Mucosa of rectum (tissue), 2 donors: ENCODE results near the gene LONRF2.

ENCODE experiments used
- H3K27ac ChIP-seq, 2 donors: one replicate each; pipeline ENCODE4 v1.7.0; 2013; ENCODE audit warnings: inconsistent platforms in 2 of 2, low read depth in 2 of 2, low read length in 2 of 2
- H3K27me3 ChIP-seq, 2 donors: one replicate each; pipeline ENCODE4 v1.7.0; 2013; ENCODE audit warnings: low read length in 2 of 2; ENCODE audit not compliant: control insufficient read depth in 2 of 2, insufficient read depth in 2 of 2
- H3K36me3 ChIP-seq, 2 donors: one replicate each; pipeline ENCODE4 v1.7.0; 2013; ENCODE audit warnings: low read length in 2 of 2; ENCODE audit not compliant: control insufficient read depth in 2 of 2, insufficient read depth in 2 of 2
- H3K4me1 ChIP-seq, 2 donors: one replicate each; pipeline ENCODE4 v1.7.0; 2013; ENCODE audit warnings: low read length in 2 of 2, mild to moderate bottlenecking in 1 of 2; ENCODE audit not compliant: control insufficient read depth in 2 of 2, insufficient read depth in 2 of 2
- H3K4me3 ChIP-seq, 2 donors: one replicate each; pipeline ENCODE4 v1.7.0; 2013; ENCODE audit warnings: low read length in 2 of 2
- H3K9ac ChIP-seq, 2 donors: one replicate each; pipeline ENCODE4 v1.7.0; 2013; ENCODE audit warnings: low read length in 2 of 2, low read depth in 1 of 2, mild to moderate bottlenecking in 1 of 2
- H3K9me3 ChIP-seq, 2 donors: one replicate each; pipeline ENCODE4 v1.7.0; 2013; ENCODE audit warnings: low read length in 2 of 2; ENCODE audit not compliant: control insufficient read depth in 2 of 2
- donor health status: healthy.
- donor health status: Normal muscosa, but diverticular disease.

LONRF2 gene

DNA sequence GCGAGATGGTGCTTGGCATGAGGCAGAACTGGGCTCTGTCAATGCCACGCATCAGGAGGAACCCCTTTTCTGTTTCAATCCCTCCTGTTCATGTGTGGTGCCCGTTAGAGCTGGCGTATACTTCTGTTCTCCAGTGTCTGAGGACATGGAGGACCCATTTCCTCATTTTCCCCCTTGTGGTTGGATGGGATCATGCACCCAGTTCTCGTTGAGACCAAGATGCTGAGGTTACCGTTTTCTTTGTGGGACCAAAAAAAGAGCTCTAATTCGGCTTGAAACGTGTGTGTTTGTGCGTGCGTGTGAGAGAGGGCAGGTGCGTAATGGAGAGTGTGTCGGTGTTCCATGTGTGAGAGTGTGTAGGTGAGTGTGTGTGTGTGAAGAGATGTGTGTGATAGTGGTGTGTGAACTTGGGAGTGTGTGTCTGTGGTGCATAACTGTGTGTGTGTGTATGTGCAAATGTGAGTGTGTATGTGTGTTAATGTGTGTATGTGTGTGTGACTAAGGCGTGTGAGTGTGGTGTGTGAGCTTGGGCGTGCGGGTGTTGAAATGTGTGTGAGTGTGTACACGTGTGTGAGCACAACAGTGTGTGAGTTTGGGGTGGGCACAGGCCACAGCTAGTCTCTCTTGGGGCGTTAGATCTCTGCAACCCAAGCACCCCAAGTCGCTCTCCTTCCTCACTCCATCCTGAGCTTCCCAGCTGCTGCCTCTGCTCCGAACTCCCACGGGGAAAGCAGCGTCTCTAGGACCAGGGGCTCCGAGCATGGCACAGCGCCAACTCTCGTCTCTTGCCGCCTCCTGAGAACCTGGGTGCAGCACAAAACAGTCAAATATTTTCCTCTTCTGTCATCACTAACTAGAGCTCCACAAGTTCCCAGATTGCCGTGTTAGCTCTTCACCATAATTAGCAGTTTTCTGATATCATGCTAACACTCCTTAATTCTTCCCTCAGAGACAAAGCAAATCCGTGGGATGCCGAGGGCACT lies 75.8 kb downstream of the LONRF2 start:
- Histone ChIP-seq H3K4me3 (no peak overlapping the region), H3K36me3 (no peaks in the 10 kb centered on the region), H3K27me3 (peaks cover 0 to 4% of the 10 kb centered on the region in 2 donors), H3K9me3 (no peaks in the 10 kb centered on the region), H3K4me1 (peaks cover 0 to 4% of the 10 kb centered on the region in 2 donors), H3K27ac (no peak overlapping the region), H3K9ac (no peak overlapping the region)

DNA sequence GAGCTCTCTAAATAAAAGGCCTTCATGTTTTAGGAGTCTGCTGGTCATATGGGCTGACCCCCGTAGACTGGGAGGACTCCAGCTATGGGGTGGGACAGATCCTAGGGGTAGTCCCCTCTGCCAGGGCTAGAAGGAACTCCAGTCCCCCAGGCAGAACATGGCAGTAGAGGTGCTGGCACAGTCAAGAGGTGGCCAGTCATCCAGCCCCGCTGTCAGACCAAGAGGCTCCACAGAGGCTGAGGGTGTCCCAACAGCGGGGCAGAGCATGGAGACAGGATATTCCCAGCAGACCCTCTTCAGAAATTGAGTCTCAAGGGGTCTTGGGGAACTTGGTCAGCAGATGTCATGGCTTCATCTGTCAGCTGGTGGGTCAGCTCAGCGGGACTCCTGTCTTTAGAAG lies 76.6 kb downstream of the LONRF2 start:
- no peak overlapping the region for H3K9ac ChIP-seq
- no peaks in the 10 kb centered on the region for H3K36me3 ChIP-seq
- no peaks in the 10 kb centered on the region for H3K9me3 ChIP-seq
- H3K27ac ChIP-seq, result no peak overlapping the region
- peaks cover 0 to 4% of the 10 kb centered on the region in 2 donors for H3K27me3 ChIP-seq
- H3K4me1 ChIP-seq, result peaks cover 0 to 4% of the 10 kb centered on the region in 2 donors
- no peak overlapping the region for H3K4me3 ChIP-seq

DNA sequence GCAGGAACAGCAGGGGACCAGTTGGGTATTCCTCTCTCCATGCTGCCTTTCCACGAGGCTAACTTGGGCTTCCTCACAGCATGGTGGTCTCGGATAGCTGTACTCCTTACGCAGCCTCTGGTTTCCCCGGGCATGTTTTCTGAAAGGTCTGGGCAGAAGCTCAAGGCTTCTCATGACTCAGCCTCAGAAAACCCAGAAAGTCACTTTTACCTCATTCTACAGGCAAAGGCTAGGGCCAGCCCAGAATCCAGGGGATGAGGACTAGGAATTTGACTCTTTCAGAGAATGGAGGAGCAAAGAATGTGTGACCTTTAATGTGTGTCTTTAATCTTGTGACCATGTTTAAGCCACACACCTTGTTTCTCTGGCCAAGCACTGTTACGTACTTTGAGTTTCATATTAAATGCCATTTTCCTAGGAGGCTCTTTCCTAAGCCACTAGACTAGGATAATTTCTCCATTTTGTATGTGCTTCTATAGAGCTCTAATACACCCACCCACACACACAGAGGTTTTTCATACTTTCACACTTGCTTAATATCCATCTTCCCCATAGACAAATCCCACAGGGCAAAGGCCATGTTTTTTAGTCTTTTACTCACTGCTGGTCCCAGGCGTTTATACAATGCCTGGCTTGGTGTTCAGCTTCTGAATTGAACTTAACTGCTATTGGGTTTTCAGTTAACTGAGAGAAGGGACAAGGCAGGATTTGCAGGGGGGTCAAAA lies 77.3 kb downstream of the LONRF2 start:
- Histone ChIP-seq H3K9me3 (no peaks in the 10 kb centered on the region), H3K4me1 (peaks cover 0 to 4% of the 10 kb centered on the region in 2 donors), H3K36me3 (no peaks in the 10 kb centered on the region), H3K4me3 (no peak overlapping the region), H3K9ac (no peak overlapping the region), H3K27me3 (peaks cover 0 to 4% of the 10 kb centered on the region in 2 donors), H3K27ac (no peak overlapping the region)

DNA sequence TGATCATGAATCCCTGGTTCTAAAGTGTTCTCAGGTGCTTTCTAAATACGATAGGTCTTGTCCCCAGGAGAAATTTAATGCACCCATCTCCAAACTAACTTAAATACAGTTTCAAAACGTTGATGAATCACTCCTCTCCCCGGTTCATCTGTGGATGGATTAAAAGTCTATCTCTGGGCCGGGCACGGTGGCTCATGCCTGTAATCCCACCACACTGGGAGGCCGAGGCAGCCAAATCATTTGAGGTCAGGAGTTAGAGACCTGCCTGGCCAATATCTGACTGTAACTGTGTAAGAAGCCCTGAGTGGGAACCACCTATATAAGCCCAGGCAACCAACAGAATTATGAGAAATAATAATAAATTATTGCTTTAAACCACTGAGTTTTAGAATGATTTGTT lies 78.7 kb downstream of the LONRF2 start:
- Histone ChIP-seq H3K4me3 (no peak overlapping the region), H3K27me3 (peaks cover 0 to 4% of the 10 kb centered on the region in 2 donors), H3K27ac (no peak overlapping the region), H3K9me3 (no peaks in the 10 kb centered on the region), H3K4me1 (peaks cover 0 to 4% of the 10 kb centered on the region in 2 donors), H3K9ac (no peak overlapping the region), H3K36me3 (no peaks in the 10 kb centered on the region)

DNA sequence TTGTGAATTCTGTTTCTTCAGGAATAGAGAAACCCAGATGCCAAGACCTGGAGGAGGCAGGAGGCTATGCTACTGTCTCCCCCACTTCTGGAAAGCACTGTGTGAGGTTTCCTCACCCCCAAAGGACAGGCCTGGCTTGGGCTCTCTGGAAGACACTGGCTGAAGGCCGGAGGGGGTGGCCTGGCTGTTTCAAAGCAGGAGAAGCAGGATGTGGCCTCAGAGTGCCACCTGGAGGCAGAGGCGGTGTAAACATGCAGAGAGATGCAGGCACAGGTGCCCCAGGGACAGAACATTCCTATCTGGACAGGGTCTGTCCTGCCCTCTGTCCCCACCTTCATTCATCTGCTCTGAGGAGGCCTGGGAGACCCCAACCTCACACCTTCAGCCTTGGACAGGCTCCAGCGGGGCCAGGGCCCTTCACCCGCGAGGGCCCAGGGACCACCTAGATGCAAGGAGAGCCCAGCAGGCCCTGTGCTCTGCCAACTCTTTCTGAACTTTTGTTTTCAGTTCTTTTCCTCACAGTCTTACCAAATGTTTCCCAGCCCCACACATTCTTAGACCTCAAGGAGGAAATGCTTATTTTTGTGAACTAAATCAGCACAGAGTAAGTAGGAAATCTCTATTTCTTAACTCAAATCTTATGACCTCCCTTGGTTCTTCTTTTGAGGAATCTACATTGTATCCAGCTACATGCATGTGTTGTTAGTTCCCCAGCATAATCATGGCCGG lies 79.2 kb downstream of the LONRF2 start:
- H3K4me1 ChIP-seq, result peaks cover 0 to 4% of the 10 kb centered on the region in 2 donors
- H3K27ac ChIP-seq, result no peak overlapping the region
- H3K4me3 ChIP-seq, result no peak overlapping the region
- H3K9ac ChIP-seq, result no peak overlapping the region
- H3K27me3 ChIP-seq, result peaks cover 0 to 4% of the 10 kb centered on the region in 2 donors
- no peaks in the 10 kb centered on the region for H3K36me3 ChIP-seq
- no peaks in the 10 kb centered on the region for H3K9me3 ChIP-seq

DNA sequence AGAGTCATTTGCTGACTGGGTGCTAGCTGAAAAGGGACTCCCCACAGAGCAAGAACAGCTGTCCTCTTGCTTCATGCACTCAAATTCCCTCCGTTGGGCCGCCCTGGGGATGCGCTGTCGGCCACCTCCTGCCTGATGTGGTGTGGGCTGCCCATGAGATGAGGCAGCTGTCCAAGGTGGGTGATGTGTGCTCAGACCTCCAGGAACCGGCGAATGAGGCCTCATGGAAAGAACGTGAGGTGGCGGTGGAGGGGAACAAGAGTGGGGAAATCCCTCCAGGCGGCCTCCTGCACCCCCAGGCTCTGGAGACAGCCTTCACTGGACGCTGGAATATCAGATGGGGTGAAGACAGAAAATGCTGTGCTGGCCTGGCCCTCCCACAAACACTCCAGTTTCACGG lies 79.8 kb downstream of the LONRF2 start:
- Histone ChIP-seq H3K27me3 (peaks cover 0 to 4% of the 10 kb centered on the region in 2 donors), H3K27ac (no peak overlapping the region), H3K4me3 (no peak overlapping the region), H3K36me3 (no peaks in the 10 kb centered on the region), H3K4me1 (peaks cover 0 to 4% of the 10 kb centered on the region in 2 donors), H3K9me3 (no peaks in the 10 kb centered on the region), H3K9ac (no peak overlapping the region)

DNA sequence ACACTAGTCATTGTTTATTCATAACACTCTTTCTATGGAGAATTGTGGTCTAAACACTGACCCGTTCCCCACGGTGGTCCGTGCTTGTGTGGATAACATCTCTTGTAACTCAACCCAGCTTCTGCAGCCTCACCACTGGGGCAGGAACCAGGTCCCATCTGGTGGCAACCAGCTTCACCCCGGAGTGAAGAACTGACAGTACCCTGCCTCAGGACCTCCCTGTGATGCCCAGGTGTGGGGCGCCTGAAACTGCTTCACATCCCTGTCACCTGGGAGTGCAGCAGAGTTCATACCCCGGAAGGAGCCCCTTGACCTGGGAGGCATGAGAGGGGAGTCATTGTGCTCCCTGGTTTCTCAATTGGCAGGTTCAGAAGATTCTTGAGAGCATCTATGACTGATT lies 81.1 kb downstream of the LONRF2 start:
- H3K9me3 ChIP-seq, result no peaks in the 10 kb centered on the region
- H3K27me3 ChIP-seq, result no peaks in the 10 kb centered on the region
- H3K4me1 ChIP-seq, result peaks cover 0 to 4% of the 10 kb centered on the region in 2 donors
- no peak overlapping the region for H3K9ac ChIP-seq
- no peaks in the 10 kb centered on the region for H3K36me3 ChIP-seq
- H3K27ac ChIP-seq, result no peak overlapping the region
- H3K4me3 ChIP-seq, result no peak overlapping the region

DNA sequence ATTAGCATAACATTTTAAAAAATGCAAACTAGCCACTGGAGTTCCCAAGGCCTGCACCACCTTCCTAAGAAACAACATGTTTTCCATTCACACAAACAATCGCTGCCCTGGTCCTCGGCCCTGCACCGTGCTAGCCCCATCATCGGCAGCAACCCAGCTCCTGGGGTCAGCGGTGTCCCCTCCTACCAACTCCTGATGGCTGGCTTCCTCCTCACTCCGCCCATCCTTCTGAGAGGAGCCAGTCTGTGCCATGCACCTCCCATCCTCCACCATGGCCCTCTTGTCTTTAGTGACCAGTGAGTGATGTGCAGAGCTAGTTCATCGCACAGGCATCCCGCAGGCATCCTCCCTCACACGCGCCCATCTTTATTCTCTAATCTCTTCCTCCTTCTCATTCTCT lies 81.9 kb downstream of the LONRF2 start:
- Histone ChIP-seq H3K27me3 (no peaks in the 10 kb centered on the region), H3K9me3 (no peaks in the 10 kb centered on the region), H3K27ac (no peak overlapping the region), H3K4me1 (peaks cover 0 to 4% of the 10 kb centered on the region in 2 donors), H3K4me3 (no peak overlapping the region), H3K9ac (no peak overlapping the region), H3K36me3 (no peaks in the 10 kb centered on the region)

DNA sequence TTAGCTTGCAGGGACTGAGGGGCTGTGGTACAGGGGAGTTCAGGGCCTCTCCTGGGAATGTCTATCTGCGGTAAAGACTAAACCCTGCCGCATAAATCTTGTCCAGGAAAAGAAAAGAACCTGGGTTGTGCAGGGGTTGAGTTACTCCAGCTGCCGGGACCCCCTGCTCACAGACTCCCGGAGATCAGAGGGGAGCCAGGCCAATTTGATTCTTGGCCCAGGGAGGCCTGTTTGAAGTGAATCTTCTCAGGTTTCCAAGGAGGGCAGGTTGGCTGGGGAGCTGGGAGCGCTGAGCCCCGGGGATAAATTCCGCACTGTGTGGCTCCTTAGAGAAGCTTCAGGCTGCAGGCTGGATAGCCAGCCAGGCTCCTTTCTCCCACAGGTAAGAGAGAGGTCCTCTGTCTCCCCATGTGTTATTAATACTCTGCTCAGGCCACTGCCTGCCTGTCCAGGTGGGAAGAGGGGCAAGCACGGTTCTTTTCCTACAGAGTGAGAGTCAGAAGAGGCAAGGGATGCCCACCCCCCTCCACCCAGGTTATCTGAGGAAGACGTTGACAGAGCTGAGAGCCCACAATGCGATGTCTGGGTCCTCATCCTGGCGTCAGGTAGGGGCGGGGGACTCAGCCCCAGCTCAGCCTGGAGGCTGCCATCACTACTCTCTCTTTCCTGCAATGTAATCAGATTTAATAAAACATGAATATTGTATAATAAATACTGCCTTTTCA lies 82.7 kb downstream of the LONRF2 start:
- peaks cover 0 to 4% of the 10 kb centered on the region in 2 donors for H3K4me1 ChIP-seq

More for the DNA sequence above, 82.7 kb downstream of the LONRF2 start:
- no peak overlapping the region for H3K9ac ChIP-seq
- no peaks in the 10 kb centered on the region for H3K27me3 ChIP-seq
- H3K9me3 ChIP-seq, result no peaks in the 10 kb centered on the region
- no peak overlapping the region for H3K4me3 ChIP-seq
- H3K27ac ChIP-seq, result no peak overlapping the region
- H3K36me3 ChIP-seq, result no peaks in the 10 kb centered on the region
